ENCODE results near the gene TYW5. TPM values are rescaled to one million over a fixed set of nuclear protein-coding genes. Genes with fewer than 3 reads are reported as not detected.

The TYW5 gene
- total and polyA plus RNA-seq, 2 of the 13 experiments (the other 11 are each of a cell fraction or from before 2014, with no cell fraction given): 8.3 to 14.6 TPM

DNA sequence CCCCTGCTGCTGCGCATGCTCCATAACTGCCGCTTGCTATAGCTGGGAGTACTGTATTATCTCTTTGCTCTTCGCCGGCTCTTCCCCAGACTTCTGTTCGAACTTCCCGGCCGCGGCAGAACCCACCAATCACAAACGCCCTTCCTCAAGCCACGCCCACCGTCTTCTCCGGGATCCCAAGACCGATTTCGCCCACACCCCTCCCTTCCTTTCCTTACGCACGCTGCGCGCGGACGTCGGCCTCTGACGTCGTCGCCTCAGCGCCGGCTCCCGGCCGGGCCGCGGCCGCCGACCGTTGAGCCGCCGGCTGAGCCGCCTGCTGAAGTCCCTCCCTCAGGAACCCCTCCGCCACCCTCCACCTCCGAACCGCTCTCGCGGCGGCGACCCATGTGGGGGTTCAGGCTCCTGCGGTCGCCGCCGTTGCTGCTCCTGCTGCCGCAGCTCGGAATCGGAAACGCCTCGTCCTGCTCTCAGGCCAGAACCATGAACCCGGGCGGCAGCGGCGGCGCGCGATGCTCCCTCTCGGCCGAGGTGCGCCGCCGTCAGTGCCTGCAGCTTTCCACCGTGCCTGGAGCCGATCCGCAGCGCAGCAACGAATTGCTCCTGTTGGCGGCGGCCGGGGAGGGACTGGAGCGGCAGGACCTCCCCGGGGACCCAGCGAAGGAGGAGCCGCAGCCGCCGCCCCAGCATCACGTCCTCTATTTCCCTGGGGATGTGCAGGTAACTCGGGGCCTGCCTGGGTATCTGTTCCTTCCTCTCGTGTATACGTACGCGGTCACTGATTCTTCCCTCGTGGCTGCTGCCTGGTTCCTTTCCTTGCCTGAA is 44.0 kb downstream of the TYW5 start, which contains the start of gene C2orf69 (continued):
- TF ChIP-seq, protein P1, sequence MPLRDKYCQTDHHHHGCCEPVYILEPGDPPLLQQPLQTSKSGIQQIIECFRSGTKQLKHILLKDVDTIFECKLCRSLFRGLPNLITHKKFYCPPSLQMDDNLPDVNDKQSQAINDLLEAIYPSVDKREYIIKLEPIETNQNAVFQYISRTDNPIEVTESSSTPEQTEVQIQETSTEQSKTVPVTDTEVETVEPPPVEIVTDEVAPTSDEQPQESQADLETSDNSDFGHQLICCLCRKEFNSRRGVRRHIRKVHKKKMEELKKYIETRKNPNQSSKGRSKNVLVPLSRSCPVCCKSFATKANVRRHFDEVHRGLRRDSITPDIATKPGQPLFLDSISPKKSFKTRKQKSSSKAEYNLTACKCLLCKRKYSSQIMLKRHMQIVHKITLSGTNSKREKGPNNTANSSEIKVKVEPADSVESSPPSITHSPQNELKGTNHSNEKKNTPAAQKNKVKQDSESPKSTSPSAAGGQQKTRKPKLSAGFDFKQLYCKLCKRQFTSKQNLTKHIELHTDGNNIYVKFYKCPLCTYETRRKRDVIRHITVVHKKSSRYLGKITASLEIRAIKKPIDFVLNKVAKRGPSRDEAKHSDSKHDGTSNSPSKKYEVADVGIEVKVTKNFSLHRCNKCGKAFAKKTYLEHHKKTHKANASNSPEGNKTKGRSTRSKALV (CRISPR knock-in tag; IDR thresholded peaks at IDR 0.05): peak; percentile 91
- TF ChIP-seq, protein P2, sequence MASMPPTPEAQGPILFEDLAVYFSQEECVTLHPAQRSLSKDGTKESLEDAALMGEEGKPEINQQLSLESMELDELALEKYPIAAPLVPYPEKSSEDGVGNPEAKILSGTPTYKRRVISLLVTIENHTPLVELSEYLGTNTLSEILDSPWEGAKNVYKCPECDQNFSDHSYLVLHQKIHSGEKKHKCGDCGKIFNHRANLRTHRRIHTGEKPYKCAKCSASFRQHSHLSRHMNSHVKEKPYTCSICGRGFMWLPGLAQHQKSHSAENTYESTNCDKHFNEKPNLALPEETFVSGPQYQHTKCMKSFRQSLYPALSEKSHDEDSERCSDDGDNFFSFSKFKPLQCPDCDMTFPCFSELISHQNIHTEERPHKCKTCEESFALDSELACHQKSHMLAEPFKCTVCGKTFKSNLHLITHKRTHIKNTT (CRISPR knock-in tag; IDR thresholded peaks at IDR 0.05): no peak
- no peak for TF ChIP-seq ZNF180 (CRISPR knock-in tag; IDR thresholded peaks at IDR 0.05; ENCODE audit: borderline replicate concordance, low read depth)
- TF ChIP-seq, protein P3, sequence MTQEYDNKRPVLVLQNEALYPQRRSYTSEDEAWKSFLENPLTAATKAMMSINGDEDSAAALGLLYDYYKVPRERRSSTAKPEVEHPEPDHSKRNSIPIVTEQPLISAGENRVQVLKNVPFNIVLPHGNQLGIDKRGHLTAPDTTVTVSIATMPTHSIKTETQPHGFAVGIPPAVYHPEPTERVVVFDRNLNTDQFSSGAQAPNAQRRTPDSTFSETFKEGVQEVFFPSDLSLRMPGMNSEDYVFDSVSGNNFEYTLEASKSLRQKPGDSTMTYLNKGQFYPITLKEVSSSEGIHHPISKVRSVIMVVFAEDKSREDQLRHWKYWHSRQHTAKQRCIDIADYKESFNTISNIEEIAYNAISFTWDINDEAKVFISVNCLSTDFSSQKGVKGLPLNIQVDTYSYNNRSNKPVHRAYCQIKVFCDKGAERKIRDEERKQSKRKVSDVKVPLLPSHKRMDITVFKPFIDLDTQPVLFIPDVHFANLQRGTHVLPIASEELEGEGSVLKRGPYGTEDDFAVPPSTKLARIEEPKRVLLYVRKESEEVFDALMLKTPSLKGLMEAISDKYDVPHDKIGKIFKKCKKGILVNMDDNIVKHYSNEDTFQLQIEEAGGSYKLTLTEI (CRISPR knock-in tag; conservative IDR thresholded peaks at IDR 0.05): no peak
- TF ChIP-seq PRMT3 (CRISPR knock-in tag; IDR thresholded peaks at IDR 0.05; ENCODE audit: borderline replicate concordance, low read depth): peak; percentile 24; the same call in 1 of the 2 replicates
- TF ChIP-seq, protein P4, sequence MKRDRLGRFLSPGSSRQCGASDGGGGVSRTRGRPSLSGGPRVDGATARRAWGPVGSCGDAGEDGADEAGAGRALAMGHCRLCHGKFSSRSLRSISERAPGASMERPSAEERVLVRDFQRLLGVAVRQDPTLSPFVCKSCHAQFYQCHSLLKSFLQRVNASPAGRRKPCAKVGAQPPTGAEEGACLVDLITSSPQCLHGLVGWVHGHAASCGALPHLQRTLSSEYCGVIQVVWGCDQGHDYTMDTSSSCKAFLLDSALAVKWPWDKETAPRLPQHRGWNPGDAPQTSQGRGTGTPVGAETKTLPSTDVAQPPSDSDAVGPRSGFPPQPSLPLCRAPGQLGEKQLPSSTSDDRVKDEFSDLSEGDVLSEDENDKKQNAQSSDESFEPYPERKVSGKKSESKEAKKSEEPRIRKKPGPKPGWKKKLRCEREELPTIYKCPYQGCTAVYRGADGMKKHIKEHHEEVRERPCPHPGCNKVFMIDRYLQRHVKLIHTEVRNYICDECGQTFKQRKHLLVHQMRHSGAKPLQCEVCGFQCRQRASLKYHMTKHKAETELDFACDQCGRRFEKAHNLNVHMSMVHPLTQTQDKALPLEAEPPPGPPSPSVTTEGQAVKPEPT (CRISPR knock-in tag; IDR thresholded peaks at IDR 0.05; ENCODE audit: low read depth): 0 out of 2 replicates have a peak, but pooled peaks have one; percentile 14
- TF ChIP-seq FOSL1 (CRISPR knock-in tag; IDR thresholded peaks at IDR 0.05; ENCODE audit: borderline replicate concordance): no peak
- TF ChIP-seq FOXA1 (IDR thresholded peaks at IDR 0.05): no peak
- no peak for TF ChIP-seq FOXA1 (CRISPR knock-in tag; IDR thresholded peaks at IDR 0.05)
- no peak for TF ChIP-seq SMC3 (IDR thresholded peaks at IDR 0.05; ENCODE audit: low read length)
- peak; percentile 40; the same call in 1 of the 2 replicates for TF ChIP-seq ZNF766 (CRISPR knock-in tag; IDR thresholded peaks at IDR 0.05; ENCODE audit: borderline replicate concordance)
- peak; percentile 55; the same call in 1 of the 2 replicates for TF ChIP-seq YEATS2 (CRISPR knock-in tag; IDR thresholded peaks at IDR 0.05; ENCODE audit: borderline replicate concordance)
- TF ChIP-seq MIER2 (CRISPR knock-in tag; IDR thresholded peaks at IDR 0.05): no peak
- TF ChIP-seq AHR (CRISPR knock-in tag; IDR thresholded peaks at IDR 0.05): no peak
- TF ChIP-seq MIXL1 (CRISPR knock-in tag; IDR thresholded peaks at IDR 0.05): no peak
- 0 out of 2 replicates have a peak, but pooled peaks have one; percentile 46 for TF ChIP-seq ZNF225 (CRISPR knock-in tag; IDR thresholded peaks at IDR 0.05)
- TF ChIP-seq ETV5 (CRISPR knock-in tag; IDR thresholded peaks at IDR 0.05; ENCODE audit: borderline replicate concordance): no peak; the same call in 1 of the 2 replicates
- TF ChIP-seq, protein P5, sequence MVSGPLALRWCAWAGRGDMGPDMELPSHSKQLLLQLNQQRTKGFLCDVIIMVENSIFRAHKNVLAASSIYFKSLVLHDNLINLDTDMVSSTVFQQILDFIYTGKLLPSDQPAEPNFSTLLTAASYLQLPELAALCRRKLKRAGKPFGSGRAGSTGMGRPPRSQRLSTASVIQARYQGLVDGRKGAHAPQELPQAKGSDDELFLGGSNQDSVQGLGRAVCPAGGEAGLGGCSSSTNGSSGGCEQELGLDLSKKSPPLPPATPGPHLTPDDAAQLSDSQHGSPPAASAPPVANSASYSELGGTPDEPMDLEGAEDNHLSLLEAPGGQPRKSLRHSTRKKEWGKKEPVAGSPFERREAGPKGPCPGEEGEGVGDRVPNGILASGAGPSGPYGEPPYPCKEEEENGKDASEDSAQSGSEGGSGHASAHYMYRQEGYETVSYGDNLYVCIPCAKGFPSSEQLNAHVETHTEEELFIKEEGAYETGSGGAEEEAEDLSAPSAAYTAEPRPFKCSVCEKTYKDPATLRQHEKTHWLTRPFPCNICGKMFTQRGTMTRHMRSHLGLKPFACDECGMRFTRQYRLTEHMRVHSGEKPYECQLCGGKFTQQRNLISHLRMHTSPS (CRISPR knock-in tag; IDR thresholded peaks at IDR 0.05; ENCODE audit: low read depth): peak; percentile 48; the same call in 1 of the 2 replicates
- no peak for TF ChIP-seq SP1 (IDR thresholded peaks at IDR 0.05)
- TF ChIP-seq SP1 (CRISPR knock-in tag; IDR thresholded peaks at IDR 0.05): peak; percentile 71; the same call in 1 of the 2 replicates
